HCT116 (cell line): ENCODE results near the gene SLC25A39. TPM values are rescaled to one million over a fixed set of nuclear protein-coding genes. Genes with fewer than 3 reads are reported as not detected.
A peak's percentile ranks its signal among the peaks of the same experiment; 100 is the strongest.

ENCODE experiments used
- ATAC-seq: fragments of 200-7000 bp; cut with Tn5 transposase; 2 replicates; pipeline ENCODE4 v1.9.1; 2020; ENCODE audit warnings: mild to moderate bottlenecking, moderate library complexity
- BruUV-seq: library from RNA; stranded (reverse); fragments of 400-500 nt; replicated peaks from 2 replicates; lab custom pipeline; 2021; lab: Mats Ljungman, UMichigan
- CTCF ChIA-PET: fragments of 300-600 bp; sonication (Branson Sonifier 250); formaldehyde crosslinking; loops from one replicate; lab custom pipeline; 2021; ENCODE audit warnings: antibody characterized with exemption; lab: Charles Lee
- POLR2A ChIA-PET: fragments of 300-600, 350-600 bp; sonication (Branson Sonifier 250); formaldehyde crosslinking; loops from one replicate; lab custom pipeline; 2021; ENCODE audit warnings: antibody characterized with exemption; lab: Charles Lee
- RAD21 ChIA-PET, 2 experiments: fragments of 300-600 bp; sonication (Branson Sonifier 250); formaldehyde crosslinking; loops; one replicate each; lab custom pipeline; 2023; ENCODE audit warnings: low total read pairs in 2 of 2; ENCODE audit not compliant: uncharacterized antibody in 2 of 2, unreplicated experiment in 2 of 2, low non-redundant PET in 1 of 2; lab: Charles Lee
- DNase-seq: peaks from one replicate; pipeline ENCODE4 v3.0.0-alpha.2; 2010; ENCODE audit warnings: low read depth, low spot score
- H2AFZ ChIP-seq: fragments of 200-600 bp; shearing (Covaris generic), sonication (generic); 2 replicates; pipeline ENCODE4 v1.6.1; 2017; ENCODE audit warnings: low read depth, mixed run types, mixed read lengths, antibody characterized with exemption, low read length; ENCODE audit not compliant: poor library complexity, severe bottlenecking
- H3K27ac ChIP-seq: 2 replicates; pipeline ENCODE4 v1.5.1; 2012; ENCODE audit warnings: low read depth, low read length
- H3K27me3 ChIP-seq: fragments of 200-600 bp; sonication (generic); 2 replicates; pipeline ENCODE4 v1.6.1; 2016; ENCODE audit warnings: mixed run types, low read length, mixed read lengths; ENCODE audit not compliant: insufficient read depth
- H3K36me3 ChIP-seq, 2 experiments: fragments of 200-500 bp in 1 of 2; fragments of 200-600 bp in 1 of 2; sonication (Bioruptor generic) in 1 of 2; sonication (generic) in 1 of 2; 2 replicates each; pipeline versions ENCODE4 v1.5.1 to v1.6.1; 2014 to 2016; ENCODE audit warnings: low read length in 2 of 2, inconsistent platforms in 1 of 2, mixed read lengths in 1 of 2, mixed run types in 1 of 2; ENCODE audit not compliant: insufficient read depth in 2 of 2, control insufficient read depth in 1 of 2
- H3K4me1 ChIP-seq, 2 experiments: fragments of 200-600 bp in 1 of 2; sonication (generic) in 1 of 2; 2 replicates each; pipeline versions ENCODE4 v1.5.1 to v1.6.1; 2012 to 2017; ENCODE audit warnings: low read length in 2 of 2, inconsistent platforms in 1 of 2, mild to moderate bottlenecking in 1 of 2, mixed read lengths in 1 of 2, mixed run types in 1 of 2, moderate library complexity in 1 of 2; ENCODE audit not compliant: insufficient read depth in 2 of 2, control insufficient read depth in 1 of 2
- H3K4me2 ChIP-seq: fragments of 200-600 bp; sonication (generic); 2 replicates; pipeline ENCODE4 v1.6.1; 2017; ENCODE audit warnings: mixed run types, low read length, mixed read lengths
- H3K4me3 ChIP-seq, 2 experiments: fragments of 200-600 bp in 1 of 2; sonication (generic) in 1 of 2; replicated peaks in 1 of 2; 2 replicates each; pipeline ENCODE4 v1.5.1; 2011 to 2016; ENCODE audit warnings: low read length in 2 of 2, control low read depth in 1 of 2, low read depth in 1 of 2, mild to moderate bottlenecking in 1 of 2, mixed read lengths in 1 of 2, mixed run types in 1 of 2
- H3K79me2 ChIP-seq: fragments of 200-600 bp; sonication (generic); 2 replicates; pipeline ENCODE4 v1.6.1; 2017; ENCODE audit warnings: mild to moderate bottlenecking, mixed run types, low read length, moderate library complexity, mixed read lengths; ENCODE audit not compliant: insufficient read depth
- H3K9ac ChIP-seq: fragments of 200-600 bp; sonication (generic); 2 replicates; pipeline ENCODE4 v1.6.1; 2016; ENCODE audit warnings: low read length, mixed read lengths
- H3K9me2 ChIP-seq: fragments of 200-600 bp; sonication (generic), shearing (Covaris generic); 2 replicates; pipeline ENCODE4 v1.6.1; 2017; ENCODE audit warnings: mixed run types, mild to moderate bottlenecking, moderate library complexity; ENCODE audit not compliant: insufficient read depth
- H3K9me3 ChIP-seq, 2 experiments: fragments of 200-500 bp in 1 of 2; fragments of 200-600 bp in 1 of 2; sonication (Bioruptor generic) in 1 of 2; sonication (generic) in 1 of 2; 2 replicates each; pipeline ENCODE4 v1.6.1; 2014 to 2017; ENCODE audit warnings: low read length in 2 of 2, mixed read lengths in 2 of 2, inconsistent platforms in 1 of 2, low read depth in 1 of 2, mild to moderate bottlenecking in 1 of 2, mixed run types in 1 of 2, moderate library complexity in 1 of 2; ENCODE audit not compliant: control insufficient read depth in 1 of 2, insufficient read depth in 1 of 2
- H4K20me1 ChIP-seq: fragments of 200-600 bp; sonication (generic), shearing (Covaris generic); 2 replicates; pipeline ENCODE4 v1.6.1; 2017; ENCODE audit warnings: mixed run types, mild to moderate bottlenecking, moderate library complexity; ENCODE audit not compliant: insufficient read depth
- EGR1 ChIP-seq: IDR thresholded peaks from 2 replicates; pipeline ENCODE4 v1.6.1; 2012; ENCODE audit warnings: low read depth
- ELF1 ChIP-seq: IDR thresholded peaks from 2 replicates; pipeline ENCODE4 v1.6.1; 2012; ENCODE audit warnings: low read depth, borderline replicate concordance
- EZH2phosphoT487 ChIP-seq: fragments of 200-600 bp; IDR thresholded peaks from 2 replicates; pipeline ENCODE4 v1.6.1; 2018; ENCODE audit warnings: antibody characterized with exemption, borderline replicate concordance
- JUND ChIP-seq: IDR thresholded peaks from 2 replicates; pipeline ENCODE4 v1.6.1; 2012
- POLR2AphosphoS5 ChIP-seq: IDR thresholded peaks from 2 replicates; pipeline ENCODE4 v1.6.1; 2011; ENCODE audit warnings: mild to moderate bottlenecking, low read depth, low read length, moderate library complexity
- YY1 ChIP-seq: IDR thresholded peaks from 2 replicates; pipeline ENCODE4 v1.6.1; 2011; ENCODE audit warnings: low read length, low read depth, moderate library complexity, mild to moderate bottlenecking; ENCODE audit not compliant: insufficient replicate concordance; ENCODE audit errors: extremely low read depth
- intact Hi-C: fragments of 100-400 bp; cut with micrococcal nuclease; formaldehyde crosslinking; loops from 2 replicates; pipeline ENCODE4 v1.10.0; 2022
- total RNA-seq: library from RNA; stranded (reverse); gene quantifications from one replicate; pipeline ENCODE4 v1.2.1, GENCODE V29; 2021; ENCODE audit not compliant: unreplicated experiment

The SLC25A39 gene
- total RNA-seq, 1 experiment from 2014 or later = 326 TPM

DNA sequence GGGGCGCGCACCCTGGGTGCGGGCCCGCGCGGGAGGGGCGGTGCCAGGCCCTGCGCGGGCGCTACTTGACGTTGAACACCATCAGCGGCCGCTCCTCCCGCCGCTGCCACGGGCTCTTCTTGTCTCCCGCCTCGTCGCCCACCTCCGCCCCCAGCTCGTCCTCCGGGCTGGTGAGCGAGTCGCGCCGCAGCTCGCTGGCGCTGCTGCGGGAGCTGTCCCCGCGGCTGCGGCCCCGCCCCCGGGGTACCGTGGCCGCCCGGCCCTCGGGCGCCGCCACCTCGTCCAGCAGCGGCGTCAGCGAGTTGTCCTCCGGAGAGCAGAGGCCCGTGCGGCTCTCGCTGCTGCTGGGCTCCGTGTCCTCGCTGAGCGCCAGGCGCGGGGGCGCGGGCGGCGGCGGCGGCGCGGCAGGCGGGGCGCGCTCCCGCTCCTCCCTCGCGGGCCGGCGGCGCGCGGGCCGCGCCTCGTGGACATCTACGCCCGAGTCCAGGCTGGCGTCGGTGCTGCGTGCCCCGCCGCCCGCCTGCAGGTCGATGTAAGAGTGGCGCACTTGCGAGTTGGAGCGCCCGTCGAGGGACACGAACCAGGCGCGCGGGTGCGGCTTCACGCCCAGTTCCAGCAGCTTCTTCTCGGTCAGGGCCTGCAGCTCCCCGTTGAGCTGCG, 29.2 kb upstream of the SLC25A39 start (continued):
- TF ChIP-seq JUND (no peak), ELF1 (no peak), YY1 (no peak), EGR1 (no peak), EZH2phosphoT487 (no peak)

- CTCF ChIA-PET = no interaction called here
- intact Hi-C loops = no loop called here
- H2AFZ ChIP-seq = no peak overlapping the region
- no peaks in the 10 kb centered on the region for H3K9me3 ChIP-seq
- no peaks in the 10 kb centered on the region for H3K27me3 ChIP-seq
- peaks cover 0 to 4% of the 10 kb centered on the region in 2 experiments; a peak in 1 of 4 replicates for H3K36me3 ChIP-seq
- H3K79me2 ChIP-seq = no peaks in the 10 kb centered on the region
- H3K4me3 ChIP-seq = no peak overlapping the region
- H3K4me2 ChIP-seq = no peak overlapping the region
- DNase-seq = no peak
- H3K27ac ChIP-seq = no peak overlapping the region
- no peaks in the 10 kb centered on the region for H3K4me1 ChIP-seq
- no TSS peak for BruUV-seq
- H3K9me2 ChIP-seq = no peaks in the 10 kb centered on the region
- no peak overlapping the region for H3K9ac ChIP-seq
- TF ChIP-seq EZH2phosphoT487 = no peak
- TF ChIP-seq POLR2AphosphoS5 = peak; percentile 9; the same call in 1 of the 2 replicates
- no peak for ATAC-seq
- POLR2A ChIA-PET = no interaction called here
- RAD21 ChIA-PET = no interaction called here
- no peaks in the 10 kb centered on the region for H4K20me1 ChIP-seq
Measured at GRCh38 chr17:44352828-44353671, 28.4 kb upstream of the SLC25A39 start.
